Endothelial cell (in vitro differentiated cells): ENCODE results near the gene RAD51B. TPM values are rescaled to one million over a fixed set of nuclear protein-coding genes. Genes with fewer than 3 reads are reported as not detected.

Source experiments
- DNase-seq: peaks from one replicate; pipeline ENCODE4 v3.0.0; 2021; ENCODE audit warnings: low spot score
- H3K27ac Mint-ChIP-seq: one replicate; pipeline ENCODE4 v1.8.0; 2021; ENCODE audit warnings: mixed read lengths, inconsistent platforms; ENCODE audit not compliant: unreplicated experiment
- H3K27me3 Mint-ChIP-seq: one replicate; pipeline ENCODE4 v1.8.0; 2021; ENCODE audit warnings: mild to moderate bottlenecking, moderate library complexity, mixed read lengths, inconsistent platforms; ENCODE audit not compliant: unreplicated experiment
- H3K36me3 Mint-ChIP-seq: one replicate; pipeline ENCODE4 v1.8.0; 2021; ENCODE audit warnings: mild to moderate bottlenecking, low read depth, mixed read lengths, inconsistent platforms; ENCODE audit not compliant: unreplicated experiment
- H3K4me1 Mint-ChIP-seq: one replicate; pipeline ENCODE4 v1.8.0; 2021; ENCODE audit warnings: mild to moderate bottlenecking, mixed read lengths, inconsistent platforms; ENCODE audit not compliant: unreplicated experiment
- H3K4me3 Mint-ChIP-seq: one replicate; pipeline ENCODE4 v1.8.0; 2021; ENCODE audit warnings: mild to moderate bottlenecking, mixed read lengths, inconsistent platforms; ENCODE audit not compliant: unreplicated experiment
- H3K9me3 Mint-ChIP-seq: one replicate; pipeline ENCODE4 v1.8.0; 2021; ENCODE audit warnings: mixed read lengths, inconsistent platforms; ENCODE audit not compliant: unreplicated experiment
- CTCF ChIP-seq: fragments of 200-600 bp; sonication (generic); IDR thresholded peaks from one replicate; pipeline ENCODE4 v1.5.0; 2021; ENCODE audit warnings: antibody characterized with exemption; ENCODE audit not compliant: unreplicated experiment
- total RNA-seq: library from RNA; stranded (reverse); fragmentation: NEBNext Ultra II Directional; extraction: Animal tissue kit (Norgen Biotek cat#: 25700); gene quantifications from one replicate; pipeline ENCODE4 v1.2.1, GENCODE V29; 2021; ENCODE audit not compliant: unreplicated experiment

RAD51B gene
- total RNA-seq, 1 donor from 2014 or later = 23.5 TPM

GRCh38 chr14:68208626-68209317 lies 389.2 kb downstream of the RAD51B start:
- no peaks in the 10 kb centered on the region for H3K27me3 Mint-ChIP-seq

GRCh38 chr14:68210729-68211299 lies 391.2 kb downstream of the RAD51B start:
- Mint-ChIP-seq H3K9me3 (no peaks in the 10 kb centered on the region), H3K4me1 (no peaks in the 10 kb centered on the region), H3K27me3 (no peaks in the 10 kb centered on the region), H3K27ac (no peak overlapping the region), H3K4me3 (no peak overlapping the region), H3K36me3 (no peaks in the 10 kb centered on the region)
- no peak for DNase-seq
- TF ChIP-seq CTCF = no peak

More at GRCh38 chr14:68208626-68209317, 389.2 kb downstream of the RAD51B start:
- no peak for DNase-seq
- Mint-ChIP-seq H3K4me1 (no peaks in the 10 kb centered on the region), H3K36me3 (no peaks in the 10 kb centered on the region), H3K27ac (no peak overlapping the region), H3K4me3 (no peak overlapping the region), H3K9me3 (no peaks in the 10 kb centered on the region)
- TF ChIP-seq CTCF = no peak

GRCh38 chr14:68211421-68211820 lies 391.8 kb downstream of the RAD51B start:
- no peak for DNase-seq
- no peaks in the 10 kb centered on the region for H3K4me1 Mint-ChIP-seq
- TF ChIP-seq CTCF = no peak
- H3K27me3 Mint-ChIP-seq = no peaks in the 10 kb centered on the region
- no peak overlapping the region for H3K27ac Mint-ChIP-seq
- no peak overlapping the region for H3K4me3 Mint-ChIP-seq
- no peaks in the 10 kb centered on the region for H3K9me3 Mint-ChIP-seq
- H3K36me3 Mint-ChIP-seq = no peaks in the 10 kb centered on the region

GRCh38 chr14:68211886-68212285 lies 392.3 kb downstream of the RAD51B start:
- no peak for TF ChIP-seq CTCF
- H3K4me3 Mint-ChIP-seq = no peak overlapping the region
- H3K27ac Mint-ChIP-seq = no peak overlapping the region
- no peak for DNase-seq
- no peaks in the 10 kb centered on the region for H3K36me3 Mint-ChIP-seq
- H3K27me3 Mint-ChIP-seq = no peaks in the 10 kb centered on the region
- no peaks in the 10 kb centered on the region for H3K9me3 Mint-ChIP-seq
- no peaks in the 10 kb centered on the region for H3K4me1 Mint-ChIP-seq

- TF ChIP-seq CTCF = no peak
Measured at GRCh38 chr14:68212361-68212760, 392.8 kb downstream of the RAD51B start.

More at GRCh38 chr14:68212361-68212760, 392.8 kb downstream of the RAD51B start:
- Mint-ChIP-seq H3K27ac (no peak overlapping the region), H3K4me3 (no peak overlapping the region), H3K27me3 (no peaks in the 10 kb centered on the region), H3K4me1 (no peaks in the 10 kb centered on the region), H3K9me3 (no peaks in the 10 kb centered on the region), H3K36me3 (no peaks in the 10 kb centered on the region)
- no peak for DNase-seq
